K562 (cell line): ENCODE measurements around the gene ANKRD13C.

Experiments
- BHLHE40 ChIP-seq: IDR thresholded peaks from 2 replicates; pipeline ENCODE4 v1.6.1; 2011; ENCODE audit warnings: low read length, improper control_type of control experiment
- C11orf30 ChIP-seq: fragments of 450-650 bp; IDR thresholded peaks from 2 replicates; pipeline ENCODE4 v1.6.1; 2016; ENCODE audit warnings: low read depth, mild to moderate bottlenecking
- CBX2 ChIP-seq: fragments of 200-600 bp; sonication (generic); IDR thresholded peaks from one replicate; pipeline ENCODE4 v1.6.1; 2012; ENCODE audit warnings: mild to moderate bottlenecking, low read length, inconsistent platforms; ENCODE audit not compliant: insufficient read depth, poor library complexity, severe bottlenecking
- DMBX1 ChIP-seq: fragments of 250-450 bp; sonication (Bioruptor Pico); IDR thresholded peaks from 2 replicates; pipeline ENCODE4 v1.8.0; 2022; ENCODE audit warnings: inconsistent platforms, mild to moderate bottlenecking, moderate library complexity, borderline replicate concordance
- MAZ ChIP-seq, 2 experiments: fragments of 450-650 bp in 1 of 2; sonication (generic) in 1 of 2; formaldehyde crosslinking; IDR thresholded peaks in 1 of 2; conservative IDR thresholded peaks in 1 of 2; 2 replicates each; pipeline versions ENCODE4 v1.4.0 to v1.5.0; 2020; ENCODE audit warnings: mild to moderate bottlenecking in 1 of 2, missing genetic modification reagents in 1 of 2
- NFE2L1 ChIP-seq: fragments of 450-650 bp; IDR thresholded peaks from 2 replicates; pipeline ENCODE4 v1.6.1; 2016; ENCODE audit warnings: missing genetic modification characterization, low read depth, mild to moderate bottlenecking, missing compliant biosample characterization, moderate library complexity, borderline replicate concordance
- RCOR1 ChIP-seq, 2 experiments: IDR thresholded peaks; 2 replicates each; pipeline ENCODE4 v1.6.1; 2012; ENCODE audit warnings: low read depth in 2 of 2, low read length in 2 of 2, borderline replicate concordance in 1 of 2, improper control_type of control experiment in 1 of 2
- SLC30A9 ChIP-seq: fragments of 250-450 bp; sonication (Bioruptor Pico); IDR thresholded peaks from 2 replicates; pipeline ENCODE4 v1.8.0; 2022; ENCODE audit warnings: mild to moderate bottlenecking, moderate library complexity
- ZNF274 ChIP-seq: IDR thresholded peaks from 2 replicates; pipeline ENCODE4 v1.6.1; 2011; ENCODE audit warnings: low read depth, mild to moderate bottlenecking, low read length, moderate library complexity, borderline replicate concordance
- ZNF764 ChIP-seq: fragments of 250-450 bp; sonication (Bioruptor Pico); IDR thresholded peaks from 2 replicates; pipeline ENCODE4 v1.4.0; 2020; ENCODE audit warnings: low read depth, mild to moderate bottlenecking, moderate library complexity
- TF ChIP-seq, protein P1 (sequence below): sonication (generic); formaldehyde crosslinking; IDR thresholded peaks from 2 replicates; pipeline ENCODE4 v1.8.1; 2023; ENCODE audit warnings: mild to moderate bottlenecking, missing genetic modification reagents
- TF ChIP-seq, protein P2 (sequence below), 3 experiments: IDR thresholded peaks in 2 of 3; conservative IDR thresholded peaks in 1 of 3; 2 replicates each; pipeline ENCODE4 v1.5.1; 2011 to 2012; ENCODE audit warnings: low read length in 3 of 3, mild to moderate bottlenecking in 3 of 3, control low read depth in 2 of 3, improper control_type of control experiment in 1 of 3, inconsistent platforms in 1 of 3, low read depth in 1 of 3, mixed read lengths in 1 of 3, moderate library complexity in 1 of 3; ENCODE audit not compliant: insufficient read depth in 2 of 3
- TF ChIP-seq, protein P3 (sequence below): fragments of 250-450 bp; sonication (Bioruptor Pico); IDR thresholded peaks from 2 replicates; pipeline ENCODE4 v1.5.1; 2021; ENCODE audit warnings: mild to moderate bottlenecking

DNA sequence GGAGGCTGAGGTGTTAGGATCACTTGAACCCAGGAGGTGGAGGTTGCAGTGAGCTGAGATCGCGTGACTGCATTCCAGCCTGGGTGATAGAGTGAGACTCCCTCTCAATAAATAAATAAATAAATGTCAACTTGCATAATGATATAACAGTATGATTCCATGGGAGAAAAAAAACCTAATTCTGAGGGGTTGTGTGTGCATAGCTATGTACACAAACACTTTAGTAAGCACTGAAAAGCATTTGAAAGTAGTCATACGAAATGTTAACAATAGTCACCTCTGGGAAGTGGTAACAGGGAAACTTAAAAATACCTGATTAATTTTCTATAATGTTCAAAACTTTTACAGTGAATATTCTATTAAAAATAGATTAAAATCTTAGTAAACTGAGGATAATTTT lies 43.2 kb downstream of the ANKRD13C start:
- TF ChIP-seq NFE2L1 (tag) (no peak), MAZ (CRISPR knock-in tag; conservative IDR thresholded peaks at IDR 0.05 in 1 of 2, IDR thresholded peaks at IDR 0.05 in 1 of 2) (no peak), SLC30A9 (CRISPR knock-in tag) (no peak), CBX2 (no peak), ZNF274 (no peak), RCOR1 (IDR thresholded peaks at IDR 0.05; ENCODE audit: borderline replicate concordance in 1 of 2, low read depth in 2 of 2, low read length in 2 of 2) (no peak), C11orf30 (no peak), BHLHE40 (no peak), DMBX1 (no peak), ZNF764 (no peak)
- TF ChIP-seq, protein P1, sequence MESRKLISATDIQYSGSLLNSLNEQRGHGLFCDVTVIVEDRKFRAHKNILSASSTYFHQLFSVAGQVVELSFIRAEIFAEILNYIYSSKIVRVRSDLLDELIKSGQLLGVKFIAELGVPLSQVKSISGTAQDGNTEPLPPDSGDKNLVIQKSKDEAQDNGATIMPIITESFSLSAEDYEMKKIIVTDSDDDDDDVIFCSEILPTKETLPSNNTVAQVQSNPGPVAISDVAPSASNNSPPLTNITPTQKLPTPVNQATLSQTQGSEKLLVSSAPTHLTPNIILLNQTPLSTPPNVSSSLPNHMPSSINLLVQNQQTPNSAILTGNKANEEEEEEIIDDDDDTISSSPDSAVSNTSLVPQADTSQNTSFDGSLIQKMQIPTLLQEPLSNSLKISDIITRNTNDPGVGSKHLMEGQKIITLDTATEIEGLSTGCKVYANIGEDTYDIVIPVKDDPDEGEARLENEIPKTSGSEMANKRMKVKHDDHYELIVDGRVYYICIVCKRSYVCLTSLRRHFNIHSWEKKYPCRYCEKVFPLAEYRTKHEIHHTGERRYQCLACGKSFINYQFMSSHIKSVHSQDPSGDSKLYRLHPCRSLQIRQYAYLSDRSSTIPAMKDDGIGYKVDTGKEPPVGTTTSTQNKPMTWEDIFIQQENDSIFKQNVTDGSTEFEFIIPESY (CRISPR knock-in tag), result no peak
- TF ChIP-seq, protein P2, sequence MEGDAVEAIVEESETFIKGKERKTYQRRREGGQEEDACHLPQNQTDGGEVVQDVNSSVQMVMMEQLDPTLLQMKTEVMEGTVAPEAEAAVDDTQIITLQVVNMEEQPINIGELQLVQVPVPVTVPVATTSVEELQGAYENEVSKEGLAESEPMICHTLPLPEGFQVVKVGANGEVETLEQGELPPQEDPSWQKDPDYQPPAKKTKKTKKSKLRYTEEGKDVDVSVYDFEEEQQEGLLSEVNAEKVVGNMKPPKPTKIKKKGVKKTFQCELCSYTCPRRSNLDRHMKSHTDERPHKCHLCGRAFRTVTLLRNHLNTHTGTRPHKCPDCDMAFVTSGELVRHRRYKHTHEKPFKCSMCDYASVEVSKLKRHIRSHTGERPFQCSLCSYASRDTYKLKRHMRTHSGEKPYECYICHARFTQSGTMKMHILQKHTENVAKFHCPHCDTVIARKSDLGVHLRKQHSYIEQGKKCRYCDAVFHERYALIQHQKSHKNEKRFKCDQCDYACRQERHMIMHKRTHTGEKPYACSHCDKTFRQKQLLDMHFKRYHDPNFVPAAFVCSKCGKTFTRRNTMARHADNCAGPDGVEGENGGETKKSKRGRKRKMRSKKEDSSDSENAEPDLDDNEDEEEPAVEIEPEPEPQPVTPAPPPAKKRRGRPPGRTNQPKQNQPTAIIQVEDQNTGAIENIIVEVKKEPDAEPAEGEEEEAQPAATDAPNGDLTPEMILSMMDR (IDR thresholded peaks at IDR 0.05 in 2 of 3, conservative IDR thresholded peaks at IDR 0.05 in 1 of 3; ENCODE audit: insufficient read depth in 2 of 3, low read depth in 1 of 3, low read length in 3 of 3), result no peak
- TF ChIP-seq, protein P3, sequence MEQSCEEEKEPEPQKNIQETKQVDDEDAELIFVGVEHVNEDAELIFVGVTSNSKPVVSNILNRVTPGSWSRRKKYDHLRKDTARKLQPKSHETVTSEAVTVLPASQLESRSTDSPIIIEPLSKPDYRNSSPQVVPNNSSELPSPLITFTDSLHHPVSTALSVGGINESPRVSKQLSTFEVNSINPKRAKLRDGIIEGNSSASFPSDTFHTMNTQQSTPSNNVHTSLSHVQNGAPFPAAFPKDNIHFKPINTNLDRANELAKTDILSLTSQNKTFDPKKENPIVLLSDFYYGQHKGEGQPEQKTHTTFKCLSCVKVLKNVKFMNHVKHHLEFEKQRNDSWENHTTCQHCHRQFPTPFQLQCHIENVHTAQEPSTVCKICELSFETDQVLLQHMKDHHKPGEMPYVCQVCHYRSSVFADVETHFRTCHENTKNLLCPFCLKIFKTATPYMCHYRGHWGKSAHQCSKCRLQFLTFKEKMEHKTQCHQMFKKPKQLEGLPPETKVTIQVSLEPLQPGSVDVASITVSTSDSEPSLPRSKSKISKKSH (CRISPR knock-in tag), result no peak
